GM21576 (cell line): Measurements from ENCODE around the gene LAMA2.
A peak's percentile ranks its signal among the peaks of the same experiment; 100 is the strongest.

Experiments used
- ATAC-seq: cut with Tn5 transposase; IDR thresholded peaks from one replicate; pipeline ENCODE4 v1.9.1; 2021; ENCODE audit warnings: mild to moderate bottlenecking, moderate library complexity; ENCODE audit not compliant: unreplicated experiment

The LAMA2 gene

DNA sequence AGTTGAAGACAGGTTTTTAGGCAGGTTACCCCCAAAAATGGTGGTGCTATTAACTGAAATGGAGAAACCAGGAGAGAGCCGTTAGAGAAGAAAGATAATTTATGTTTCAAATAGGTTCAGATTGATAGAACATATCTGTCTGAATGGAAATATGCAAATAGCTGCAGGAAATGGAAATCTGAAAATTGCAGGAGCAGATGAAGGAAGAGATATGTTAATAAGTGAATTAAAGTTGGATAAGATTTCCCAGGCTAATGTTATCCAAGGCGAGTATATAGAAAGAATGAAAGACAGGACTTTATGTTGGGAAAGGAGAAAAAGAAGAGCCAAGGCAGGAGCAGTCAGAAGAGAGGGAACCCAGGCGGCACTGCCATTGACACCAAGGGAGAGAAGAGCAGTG is 461.4 kb downstream of the LAMA2 start:
- ATAC-seq = no peak

DNA sequence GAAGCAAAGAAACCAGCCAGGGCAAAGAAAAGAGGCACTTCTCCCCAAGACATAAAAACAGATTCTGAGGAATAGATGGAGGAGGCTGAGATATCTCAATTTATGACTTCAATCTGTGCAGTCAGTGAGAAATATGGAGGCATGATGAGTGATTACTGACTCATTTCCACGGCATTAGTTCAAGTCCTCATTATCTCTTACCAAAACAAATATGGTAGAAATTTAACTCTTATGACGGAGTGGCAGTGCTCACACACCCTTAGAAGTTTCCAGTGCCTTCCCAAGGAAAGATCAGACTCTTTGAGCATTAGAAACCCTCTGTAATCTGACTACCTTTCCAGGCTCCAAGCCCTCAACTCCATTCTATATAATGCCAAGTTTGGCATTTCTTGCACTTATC is 463.0 kb downstream of the LAMA2 start:
- ATAC-seq = no peak

DNA sequence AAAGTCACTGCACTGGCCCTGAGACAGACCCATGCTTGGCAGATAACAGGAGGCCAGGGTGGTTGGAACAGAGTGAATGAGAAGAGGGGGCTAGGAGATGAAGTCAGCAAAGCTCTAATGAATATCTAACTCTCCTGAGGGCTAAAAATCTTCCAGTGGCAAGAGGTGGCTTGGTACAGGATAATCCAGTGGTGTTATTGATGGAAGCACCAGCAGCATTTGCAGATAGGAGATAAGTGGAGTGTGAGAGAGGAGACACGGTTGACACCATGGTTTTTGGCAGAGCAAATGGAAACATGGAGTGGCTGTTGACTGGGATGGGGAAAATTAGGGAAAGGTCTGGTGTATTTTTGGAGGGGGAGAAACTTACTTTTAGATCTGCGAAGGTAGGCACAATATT is 464.0 kb downstream of the LAMA2 start:
- ATAC-seq = no peak

DNA sequence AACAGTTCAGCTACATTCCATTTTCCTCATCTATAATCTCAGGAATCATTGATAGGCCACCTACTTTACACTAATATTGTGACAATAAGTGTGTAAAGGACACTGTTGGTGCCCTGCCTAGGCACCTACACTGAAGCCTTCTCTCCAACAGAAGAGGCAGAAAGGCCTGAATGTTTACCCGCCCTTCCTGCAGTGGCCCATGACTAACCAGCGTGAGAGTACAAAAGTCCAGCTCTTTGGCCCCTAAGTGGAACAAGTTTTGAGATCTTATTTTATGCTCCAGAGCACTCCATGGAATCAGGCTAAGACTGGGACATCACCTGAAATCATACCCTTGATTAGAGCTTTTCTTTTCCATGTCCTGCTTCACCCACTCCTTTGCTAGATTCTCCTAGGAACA is 467.3 kb downstream of the LAMA2 start:
- no peak for ATAC-seq

DNA sequence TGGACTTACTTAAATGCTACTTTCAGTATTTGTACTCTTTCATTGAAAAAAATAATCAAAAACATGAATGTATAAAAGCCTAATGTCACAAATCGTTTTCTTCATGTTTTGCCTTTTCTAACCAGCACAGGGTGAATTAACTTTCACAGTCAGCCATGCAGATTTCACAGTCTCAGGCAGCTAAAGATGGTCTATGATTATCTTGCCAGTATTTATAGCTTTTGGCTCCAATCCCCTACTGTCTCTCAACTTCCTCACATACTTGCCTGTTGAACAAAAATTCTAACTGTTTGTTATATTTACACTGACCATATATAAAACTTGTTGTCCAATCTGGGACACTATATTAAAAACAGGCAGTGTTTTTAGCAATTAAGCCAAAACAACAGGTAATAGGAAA is 468.9 kb downstream of the LAMA2 start:
- ATAC-seq = no peak

DNA sequence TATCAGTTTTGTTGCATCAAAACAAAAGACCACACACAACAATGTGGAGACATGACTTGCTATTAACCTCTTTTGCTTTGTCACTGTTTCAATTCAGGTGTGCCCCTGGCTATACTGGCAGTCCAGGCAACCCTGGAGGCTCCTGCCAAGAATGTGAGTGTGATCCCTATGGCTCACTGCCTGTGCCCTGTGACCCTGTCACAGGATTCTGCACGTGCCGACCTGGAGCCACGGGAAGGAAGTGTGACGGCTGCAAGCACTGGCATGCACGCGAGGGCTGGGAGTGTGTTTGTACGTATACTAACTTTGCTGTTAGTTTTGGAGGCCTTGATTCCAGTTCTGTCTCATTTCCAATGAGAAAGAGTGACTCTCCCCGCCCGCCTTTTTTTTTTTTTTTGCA is 470.1 kb downstream of the LAMA2 start:
- no peak for ATAC-seq

DNA sequence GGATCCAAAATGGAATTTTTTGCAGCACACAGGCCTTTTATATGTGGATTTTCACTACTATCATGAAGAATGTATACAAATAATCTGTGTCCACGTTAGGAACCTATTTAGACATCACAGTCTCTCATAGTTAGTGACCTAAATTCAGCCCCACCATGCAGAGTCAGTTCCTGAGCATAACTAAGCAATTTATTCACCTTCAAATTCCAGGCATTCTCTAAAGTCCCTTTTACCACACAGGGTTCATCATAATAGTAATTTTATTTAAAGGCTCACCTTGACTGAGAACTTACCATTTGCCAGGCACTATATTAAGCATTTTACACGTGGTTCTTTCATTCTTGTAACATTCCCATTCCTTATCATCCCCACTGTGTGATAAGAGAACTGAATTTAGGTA is 473.2 kb downstream of the LAMA2 start:
- no peak for ATAC-seq

DNA sequence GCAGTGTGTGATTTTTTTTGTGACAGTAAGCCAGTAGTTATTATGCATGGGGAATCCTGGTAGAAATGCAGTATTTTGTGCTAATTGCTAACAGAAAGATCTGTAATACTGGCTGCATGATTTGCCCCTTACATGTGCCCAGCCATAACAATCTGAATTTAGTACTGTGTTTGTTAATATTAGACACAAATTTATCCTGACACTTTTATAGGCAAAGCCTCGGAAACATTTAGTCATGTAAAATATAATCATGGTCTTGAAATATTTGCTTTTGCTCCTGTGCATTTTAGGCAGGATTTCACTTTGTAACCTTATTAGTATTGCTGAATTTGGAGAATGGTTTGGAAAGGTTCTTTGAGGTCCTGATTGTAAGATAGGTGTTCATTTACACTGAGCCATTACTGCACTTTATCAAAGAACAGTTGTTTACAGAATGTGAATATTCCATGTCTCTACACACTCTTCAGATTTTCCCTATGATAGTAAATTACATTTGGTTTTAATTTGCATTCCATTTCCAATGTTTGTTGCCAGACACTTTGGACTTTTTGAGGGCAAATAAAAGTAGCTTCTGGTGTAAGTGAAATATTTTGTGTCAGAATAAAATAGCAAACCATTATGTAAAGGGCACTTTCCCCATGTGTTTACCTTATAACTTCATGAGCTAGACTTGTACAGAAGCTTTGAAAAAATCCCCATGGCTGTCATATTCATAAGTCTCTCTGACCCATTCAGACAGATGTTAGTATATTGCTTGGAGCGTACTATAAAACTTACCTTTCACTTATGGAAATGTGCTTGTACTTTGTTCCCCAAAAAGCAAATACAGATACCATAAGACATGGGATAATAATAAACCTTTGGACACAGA is 477.1 kb downstream of the LAMA2 start:
- ATAC-seq = no peak

DNA sequence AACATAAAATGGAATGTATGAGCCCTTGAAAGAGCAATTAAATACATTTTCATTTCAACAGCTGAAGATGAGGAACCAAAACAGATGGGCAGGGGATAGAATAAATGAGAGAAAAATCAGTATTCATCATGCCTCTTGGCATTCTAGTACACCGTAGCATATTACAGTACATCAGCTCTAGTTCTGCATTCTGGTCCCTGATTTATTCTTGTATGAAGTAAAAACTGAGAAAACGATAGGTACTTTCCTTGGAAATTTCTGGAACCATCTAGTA is 477.7 kb downstream of the LAMA2 start:
- ATAC-seq = no peak

DNA sequence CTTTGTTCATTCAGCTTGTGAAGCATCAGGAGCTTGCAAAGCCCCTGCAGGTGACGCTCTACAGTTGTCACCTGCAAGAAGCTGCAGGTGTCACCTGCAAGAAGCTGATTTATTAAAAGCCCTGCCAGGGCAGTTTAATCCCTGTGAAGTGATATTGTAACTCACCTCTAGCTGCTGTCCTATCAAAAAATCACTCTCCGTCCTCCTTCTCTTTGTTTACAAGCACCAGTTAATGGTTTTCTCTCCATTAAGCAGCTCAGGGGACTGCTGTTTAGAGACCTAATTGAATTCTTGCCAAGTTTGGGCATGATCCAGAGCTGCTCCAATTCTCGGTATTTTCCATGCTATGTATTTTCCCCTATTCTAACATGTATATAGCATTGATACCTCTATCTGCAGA is 481.1 kb downstream of the LAMA2 start:
- ATAC-seq = no peak

DNA sequence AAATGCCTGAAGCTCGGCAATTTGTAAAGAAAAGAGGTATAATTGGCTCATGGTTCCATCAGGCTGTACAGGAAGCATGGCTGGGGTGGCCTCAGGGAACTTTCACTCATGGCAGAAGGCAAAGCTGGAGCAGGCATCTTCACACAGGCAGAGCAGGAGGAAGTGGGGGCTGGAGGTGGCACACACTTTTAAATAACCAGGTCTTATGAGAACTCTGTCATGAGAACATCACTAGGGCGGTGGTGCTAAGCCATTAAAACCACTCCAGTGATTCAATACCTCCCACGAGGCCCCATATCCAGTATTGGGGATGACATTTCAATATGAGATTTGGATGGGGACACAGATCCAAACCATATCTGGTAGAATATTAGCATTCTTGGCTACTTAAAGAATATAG is 481.8 kb downstream of the LAMA2 start:
- ATAC-seq = no peak

DNA sequence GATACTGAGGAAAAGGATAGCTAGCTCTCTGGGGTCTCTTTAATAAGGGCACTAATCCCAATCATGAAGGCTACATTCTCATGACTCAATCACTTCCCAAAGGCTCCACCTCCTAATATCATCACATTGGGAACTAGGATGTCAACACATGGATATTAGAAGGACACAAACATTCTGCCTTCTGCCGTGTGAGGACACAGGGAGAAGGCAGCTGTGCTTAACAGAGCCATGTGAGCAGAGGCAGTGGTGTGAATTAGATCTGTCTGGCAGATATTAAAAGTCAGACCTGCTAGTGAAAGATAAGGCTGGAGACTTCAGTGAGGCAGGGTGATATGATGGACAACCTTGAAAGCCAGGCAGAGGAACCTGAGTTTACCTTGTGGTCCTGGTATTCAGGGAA is 485.1 kb downstream of the LAMA2 start:
- ATAC-seq = no peak

DNA sequence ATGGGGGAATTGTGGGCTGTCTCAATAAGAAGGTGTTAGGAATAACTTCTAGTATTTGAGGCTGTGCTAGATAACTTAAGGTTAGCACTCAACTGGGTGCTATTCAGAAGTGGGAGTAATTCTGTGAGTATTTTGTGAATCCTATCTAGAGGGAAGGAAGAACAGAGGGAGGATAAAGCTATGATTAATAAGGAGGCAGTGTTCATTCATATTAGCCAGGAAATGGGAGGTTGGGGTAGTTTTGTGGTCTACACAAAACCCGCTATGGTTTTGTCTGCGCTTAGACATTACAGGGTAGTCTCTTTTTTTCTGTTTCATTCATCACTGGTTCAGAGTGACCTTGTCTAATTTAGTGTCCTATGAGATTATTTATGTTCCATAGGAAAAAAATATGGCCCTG is 486.0 kb downstream of the LAMA2 start:
- no peak for ATAC-seq

DNA sequence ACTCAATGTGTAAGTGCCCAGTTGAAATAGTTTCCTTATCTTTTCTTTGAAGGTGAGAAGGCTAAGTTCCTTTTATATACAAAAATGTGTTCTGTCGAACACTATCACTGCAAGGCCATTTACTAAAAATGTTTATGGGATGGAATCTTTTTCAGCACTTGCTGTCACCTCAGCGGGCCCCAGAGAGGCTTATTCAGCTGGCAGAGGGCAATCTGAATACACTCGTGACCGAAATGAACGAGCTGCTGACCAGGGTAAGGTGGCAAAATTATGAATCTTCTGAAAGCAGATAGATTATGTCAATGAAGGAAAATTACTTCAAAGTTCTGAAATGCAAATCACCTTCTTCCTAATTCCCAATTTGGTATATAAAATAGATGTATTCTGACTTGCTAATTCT is 486.8 kb downstream of the LAMA2 start:
- ATAC-seq = no peak

DNA sequence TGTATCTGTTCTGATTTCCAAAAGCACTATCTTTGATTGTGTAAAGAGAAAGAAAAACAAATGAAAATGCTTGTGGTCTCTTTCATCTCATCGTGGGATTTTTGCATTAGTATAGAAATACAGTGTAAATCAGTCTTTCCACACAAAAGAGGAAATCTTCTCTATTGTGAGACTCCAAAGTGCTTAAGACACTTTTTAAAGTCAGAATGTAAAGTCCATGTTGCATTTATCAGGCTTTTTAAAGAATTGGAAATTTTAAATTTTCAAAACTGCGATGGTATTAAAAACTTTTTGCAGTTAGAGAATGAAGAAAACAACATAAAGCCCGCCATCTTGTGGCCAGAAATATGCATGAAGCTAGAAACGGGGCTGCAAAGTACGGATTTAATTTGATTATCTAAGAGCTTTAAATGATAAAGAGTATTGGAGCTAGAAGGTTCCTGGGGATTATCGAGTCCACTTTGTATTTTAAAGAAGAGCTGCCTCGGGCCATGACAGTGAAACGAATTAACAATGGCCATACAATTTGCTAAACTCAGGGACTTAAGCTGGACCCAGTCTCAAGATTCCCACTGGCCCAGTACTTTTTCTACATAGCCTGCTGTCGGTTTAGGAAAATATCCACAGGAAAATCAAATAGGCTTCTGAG is 487.5 kb downstream of the LAMA2 start:
- peak; percentile 67 for ATAC-seq

DNA sequence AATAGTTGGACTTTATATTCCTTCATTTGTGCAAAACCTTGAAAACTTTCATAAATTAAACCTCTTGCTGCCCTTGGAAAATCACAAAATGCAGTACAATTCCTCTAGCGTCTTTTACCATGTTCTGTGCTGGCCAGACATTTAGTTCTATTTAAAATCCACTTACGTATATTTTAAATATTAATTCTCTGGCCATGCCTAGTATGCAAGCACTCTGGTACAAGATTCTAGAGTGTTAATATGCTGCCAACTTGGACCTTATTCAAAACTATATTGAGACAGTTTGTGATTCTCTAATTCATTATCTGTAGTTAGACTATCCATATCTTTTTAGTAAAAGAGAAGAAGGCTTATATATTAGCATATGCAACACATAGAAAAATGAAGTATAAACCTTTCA is 498.9 kb downstream of the LAMA2 start:
- no peak for ATAC-seq

DNA sequence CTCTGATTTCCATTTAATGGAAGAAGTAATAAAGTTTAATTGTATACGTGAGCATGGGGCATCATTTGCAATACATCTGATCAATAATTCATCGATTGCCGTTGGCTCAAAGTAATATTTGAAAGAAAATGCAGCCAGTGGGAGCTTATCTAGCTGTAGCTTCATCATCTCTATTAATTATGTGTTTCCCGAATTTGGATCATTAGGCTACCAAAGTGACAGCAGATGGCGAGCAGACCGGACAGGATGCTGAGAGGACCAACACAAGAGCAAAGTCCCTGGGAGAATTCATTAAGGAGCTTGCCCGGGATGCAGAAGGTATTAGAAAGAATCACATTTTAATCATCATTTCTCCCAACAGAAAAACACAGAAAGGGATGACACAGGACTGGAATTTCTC is 500.0 kb downstream of the LAMA2 start:
- ATAC-seq = no peak

DNA sequence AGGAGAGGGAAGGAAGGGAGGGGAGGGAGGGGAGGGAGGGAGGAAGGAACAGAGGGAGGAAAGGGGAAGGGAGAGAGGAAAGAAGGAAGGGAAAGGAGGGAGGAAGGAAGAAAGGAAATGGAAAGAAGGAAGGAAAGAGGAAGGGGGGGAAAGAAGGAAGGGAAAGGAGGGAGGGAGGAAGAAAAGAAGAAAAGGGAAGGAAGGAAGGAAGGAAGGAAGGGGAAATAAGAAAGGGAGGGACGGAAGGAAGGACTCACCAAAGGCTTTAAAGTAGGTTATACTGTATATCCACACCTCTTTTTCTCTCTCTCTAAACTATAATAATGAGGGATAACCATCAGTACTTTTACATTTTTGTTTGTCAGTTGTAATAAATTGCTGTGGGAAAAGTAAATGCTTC is 502.2 kb downstream of the LAMA2 start:
- no peak for ATAC-seq

DNA sequence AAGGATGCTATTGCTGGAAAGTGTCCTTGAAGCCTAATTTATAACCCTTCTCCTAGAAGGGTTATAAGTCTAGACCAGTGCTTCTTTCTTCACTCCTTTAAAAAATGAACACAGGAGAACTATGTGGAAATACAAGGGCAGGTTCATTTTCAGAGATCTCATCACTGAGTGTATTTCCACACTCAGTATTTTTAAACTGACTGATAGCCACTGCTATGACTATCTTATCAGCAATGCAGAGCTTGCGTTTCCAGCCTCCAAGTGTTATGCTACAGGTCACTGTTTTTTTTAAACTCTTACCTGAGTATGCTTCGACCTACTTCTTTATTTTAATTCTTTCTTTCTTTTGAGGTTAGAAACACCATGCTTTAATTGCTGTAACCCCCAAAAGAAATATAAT is 508.0 kb downstream of the LAMA2 start:
- ATAC-seq = no peak

DNA sequence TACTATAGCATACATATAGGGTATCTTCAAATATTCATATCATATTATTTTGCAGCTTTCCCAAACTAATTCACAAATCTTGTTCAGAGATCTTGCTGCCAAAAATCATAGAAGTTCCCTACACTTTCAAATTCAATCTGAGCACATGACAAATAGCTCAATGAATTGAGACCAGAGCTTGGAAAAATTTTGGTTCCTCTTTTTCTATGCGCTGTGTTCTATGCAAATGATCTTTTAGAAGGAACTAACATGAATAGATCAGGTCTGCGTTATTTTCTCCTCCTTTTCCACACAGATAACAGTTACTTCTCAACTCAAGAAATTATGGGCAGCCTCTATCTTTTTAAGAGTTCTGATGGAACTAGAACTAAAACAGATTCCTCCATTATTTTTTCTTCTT is 510.7 kb downstream of the LAMA2 start:
- ATAC-seq = peak; percentile 91

DNA sequence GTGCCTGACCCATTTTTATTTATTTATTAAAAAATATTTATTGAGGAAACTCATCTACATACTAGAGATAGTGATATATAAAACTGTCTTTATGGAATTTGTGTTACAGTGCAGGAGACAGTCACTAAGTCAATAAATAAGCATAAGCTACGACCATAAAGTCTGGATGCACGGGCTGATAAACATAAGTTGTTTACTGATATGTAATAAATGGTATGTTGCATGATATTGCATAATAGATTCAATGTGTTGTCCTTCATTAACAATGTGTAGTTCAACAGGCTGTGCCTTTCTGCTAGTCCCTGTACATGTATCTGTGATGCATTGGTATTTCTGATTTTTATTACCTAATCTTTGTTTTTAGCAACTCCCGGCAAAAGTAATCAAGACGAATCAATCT is 515.8 kb downstream of the LAMA2 start:
- no peak for ATAC-seq

DNA sequence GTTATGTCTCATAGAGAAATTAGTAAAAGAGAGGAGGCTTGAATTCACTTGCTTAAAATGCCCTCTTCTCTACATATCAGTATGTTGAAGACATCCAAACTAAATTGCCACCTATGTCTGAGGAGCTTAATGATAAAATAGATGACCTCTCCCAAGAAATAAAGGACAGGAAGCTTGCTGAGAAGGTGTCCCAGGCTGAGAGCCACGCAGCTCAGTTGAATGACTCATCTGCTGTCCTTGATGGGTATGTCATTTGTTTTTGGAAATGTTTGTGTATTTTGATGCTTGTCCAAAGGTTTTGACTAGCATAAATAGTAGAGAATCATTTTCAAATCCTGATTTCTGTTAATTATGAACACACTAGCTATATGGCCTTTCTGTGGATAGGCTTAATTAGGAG is 519.3 kb downstream of the LAMA2 start:
- ATAC-seq = no peak

DNA sequence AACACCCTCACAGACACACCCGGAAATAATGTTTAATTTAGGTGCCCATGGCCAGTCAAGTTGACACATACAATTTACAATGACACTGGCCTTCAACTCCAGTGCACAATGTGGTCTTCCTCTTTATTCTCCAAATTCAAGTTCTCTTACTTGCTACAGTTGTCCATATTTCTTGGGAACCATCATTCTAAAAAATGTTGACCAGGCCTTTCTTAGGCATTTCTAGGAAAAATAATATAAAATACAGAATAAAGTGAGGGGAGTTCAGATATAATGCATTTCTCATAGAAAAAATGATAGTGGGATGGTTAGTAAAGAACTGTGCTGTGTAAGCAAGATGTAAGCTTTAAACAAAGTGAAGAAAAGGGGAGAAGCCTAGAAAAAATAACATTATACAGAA is 528.2 kb downstream of the LAMA2 start:
- no peak for ATAC-seq
